ENCODE data around the gene CCDC93.

DNA sequence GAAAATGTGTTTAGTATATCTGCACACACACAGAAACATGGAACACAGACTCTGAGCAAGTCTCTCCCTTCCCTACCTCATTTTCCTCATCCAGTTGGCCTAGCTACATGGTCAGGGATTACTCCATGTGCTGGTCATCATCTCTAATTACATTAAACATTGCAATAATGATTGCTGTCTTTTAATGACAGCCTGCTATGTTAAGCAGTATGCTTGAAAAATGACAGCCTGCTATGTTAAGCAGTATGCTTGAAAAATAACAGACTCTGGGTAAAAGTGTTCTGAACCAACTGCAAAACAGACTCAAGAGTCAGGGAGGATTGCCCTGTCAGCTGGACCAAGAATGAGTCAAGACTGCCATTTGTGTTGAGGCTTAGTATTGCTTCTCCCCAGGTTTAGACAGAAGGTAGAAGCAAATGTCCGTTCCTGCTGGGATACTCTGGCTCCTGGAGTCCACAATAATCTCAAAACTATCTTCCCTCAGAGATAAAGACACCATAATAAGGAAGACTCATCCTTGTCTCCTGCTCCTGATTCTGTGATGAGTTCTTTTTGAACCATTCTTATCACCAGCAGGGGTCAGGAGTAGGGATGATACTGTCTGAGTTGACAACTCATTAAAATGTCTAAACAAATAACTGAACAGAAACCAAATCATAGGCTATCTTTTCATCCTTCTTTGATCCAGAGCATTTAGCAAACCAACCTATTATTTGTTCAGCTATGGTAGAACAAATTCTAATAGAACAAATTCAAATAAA, 57.7 kb downstream of the CCDC93 start:
- TF ChIP-seq CTCF (IDR thresholded peaks at IDR 0.05): peak in 2 of 4 donors; percentile 22 to 25
- TF ChIP-seq POLR2A (IDR thresholded peaks at IDR 0.05): no peak
